ENCODE data around the gene CCDC178.

- no peak for TF ChIP-seq CTCF (IDR thresholded peaks at IDR 0.05; ENCODE audit: insufficient read depth, low read length, poor library complexity, severe bottlenecking)
- TF ChIP-seq EZH2phosphoT487 (conservative IDR thresholded peaks at IDR 0.05; ENCODE audit: low read length): no peak
Measured at GRCh38 chr18:33051407-33051806, 389.1 kb downstream of the CCDC178 start.

Measured in SU-DHL-6 (cell line).